IPS DF 4.7 (cell line): ENCODE measurements around the gene EYS.
A peak's percentile ranks its signal among the peaks of the same experiment; 100 is the strongest.

ENCODE experiments used
- DNase-seq: peaks from one replicate; pipeline ENCODE4 v3.0.0-alpha.2; 2013; ENCODE audit warnings: low spot score; ENCODE audit errors: extremely low read depth

EYS gene

GRCh38 chr6:64330694-64331307, 1376.2 kb downstream of the EYS start:
- peak; percentile 44 for DNase-seq

- no peak for DNase-seq
Measured at GRCh38 chr6:64326939-64327338, 1380.1 kb downstream of the EYS start.

DNA sequence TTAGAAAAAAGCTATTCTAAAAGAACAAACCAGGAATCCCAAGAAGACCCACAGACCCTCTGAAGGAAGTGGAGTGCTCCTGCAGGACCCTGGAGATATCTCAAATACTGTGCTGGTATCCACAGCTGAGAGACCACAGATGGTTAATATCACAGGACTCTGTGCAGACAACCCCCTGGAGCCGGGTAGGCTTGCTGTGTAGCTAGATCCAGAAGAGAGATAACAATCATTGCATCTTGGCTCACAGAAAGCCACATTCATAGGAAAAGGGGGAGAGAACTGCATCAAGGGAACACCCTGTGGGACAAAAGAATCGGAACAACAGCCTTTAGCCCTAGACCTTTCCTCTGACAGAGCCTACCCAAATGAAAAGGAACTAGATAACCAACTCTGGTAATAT, 1381.9 kb downstream of the EYS start:
- DNase-seq, result no peak

DNA sequence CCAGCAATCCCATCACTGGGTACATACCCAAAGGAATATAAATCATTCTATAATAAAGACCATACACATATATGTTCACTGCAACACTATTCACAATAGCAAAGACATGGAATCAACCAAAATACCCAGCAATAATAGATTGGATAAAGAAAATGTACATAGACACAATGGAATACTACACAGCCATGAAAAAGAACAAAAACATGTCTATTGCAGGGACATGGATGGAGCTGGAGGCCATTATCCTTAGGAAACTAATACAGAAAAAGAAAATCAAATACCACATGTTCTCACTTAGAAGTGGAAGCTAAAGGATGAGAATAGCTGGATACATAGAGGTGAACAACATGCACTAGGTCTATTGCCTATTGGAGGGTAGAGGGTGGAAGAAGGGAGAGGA, 1396.8 kb downstream of the EYS start:
- no peak for DNase-seq

DNA sequence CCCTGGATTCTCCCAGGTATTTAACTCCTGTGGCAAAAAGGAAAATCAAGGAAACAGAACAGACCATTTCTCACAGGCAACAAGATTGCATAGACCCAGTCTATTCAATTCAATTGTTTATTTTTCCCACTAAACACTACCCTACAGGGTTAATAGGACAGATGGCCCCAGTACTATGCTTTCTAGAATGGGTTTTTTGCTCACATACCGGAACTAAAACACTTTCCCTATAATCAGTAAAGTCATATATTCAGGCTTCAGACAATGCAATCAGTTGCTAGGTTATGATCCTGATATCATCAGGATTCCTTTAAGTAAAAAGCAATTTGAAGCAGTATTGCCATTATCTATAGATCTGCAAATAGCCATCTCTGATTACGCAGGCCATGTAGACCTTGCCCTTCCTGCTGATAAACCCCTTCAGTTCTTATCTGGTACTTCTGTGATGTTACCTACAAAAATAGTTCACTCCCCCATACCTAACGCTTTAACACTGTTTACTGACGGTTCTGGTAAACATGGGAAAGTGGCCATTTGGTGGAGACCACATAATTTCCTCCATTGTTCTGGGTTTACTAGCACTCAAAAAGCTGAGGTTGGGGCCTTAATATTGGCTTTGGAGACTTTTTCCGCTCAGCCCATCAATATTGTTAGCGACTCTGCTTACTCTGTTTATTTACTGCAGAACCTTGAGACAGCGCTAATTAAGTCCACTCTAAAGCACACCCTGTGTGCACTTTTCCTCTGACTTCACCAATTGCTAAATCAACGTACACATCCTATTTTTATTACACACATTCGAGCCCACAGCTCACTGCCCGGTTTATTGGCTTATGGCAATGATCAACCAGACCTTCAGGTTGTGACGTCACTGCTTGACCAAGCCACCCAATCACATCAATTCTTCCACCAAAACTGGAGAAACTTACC, 1405.5 kb downstream of the EYS start:
- DNase-seq, result no peak

DNA sequence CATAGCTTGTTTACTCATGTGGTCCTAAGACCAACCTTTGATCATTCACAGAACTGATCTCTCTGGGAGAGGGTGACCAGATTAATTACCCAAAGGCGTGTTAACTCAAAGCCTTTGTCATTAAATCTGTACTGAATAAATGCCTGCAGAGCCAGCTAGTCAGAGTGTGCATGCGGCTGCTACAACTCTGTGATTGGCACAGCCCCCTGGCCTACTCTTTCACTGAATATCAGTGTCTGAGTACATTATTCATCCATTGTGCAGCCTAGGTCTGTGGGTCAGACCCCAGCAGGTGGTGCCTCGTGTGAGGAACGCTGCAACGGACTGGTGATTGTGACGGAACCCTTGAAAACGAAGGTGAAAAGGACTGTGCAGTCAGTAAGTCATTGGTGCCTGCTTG, 1407.8 kb downstream of the EYS start:
- DNase-seq, result no peak

DNA sequence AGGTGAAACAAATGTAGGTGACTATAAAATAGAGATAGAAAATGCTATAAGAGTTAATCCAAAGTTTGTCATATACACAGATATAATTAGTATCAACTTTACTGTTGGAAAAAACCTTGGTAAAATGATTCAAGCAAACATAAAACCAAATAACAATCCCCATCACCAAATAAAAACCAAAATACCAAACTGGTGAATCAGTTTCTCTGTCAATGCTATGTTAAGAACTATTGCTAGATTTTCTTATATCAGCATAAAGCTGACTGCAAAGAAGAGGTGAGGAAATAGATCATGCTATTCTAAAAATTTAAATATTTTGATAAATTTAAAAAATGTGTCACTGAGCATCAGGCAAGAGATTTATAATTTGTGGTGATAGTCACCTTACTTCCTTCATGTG, 1413.0 kb downstream of the EYS start:
- no peak for DNase-seq

GRCh38 chr6:64293298-64293697, 1413.7 kb downstream of the EYS start:
- DNase-seq, result no peak

- no peak for DNase-seq
Measured at GRCh38 chr6:64290867-64291266, 1416.2 kb downstream of the EYS start.

DNA sequence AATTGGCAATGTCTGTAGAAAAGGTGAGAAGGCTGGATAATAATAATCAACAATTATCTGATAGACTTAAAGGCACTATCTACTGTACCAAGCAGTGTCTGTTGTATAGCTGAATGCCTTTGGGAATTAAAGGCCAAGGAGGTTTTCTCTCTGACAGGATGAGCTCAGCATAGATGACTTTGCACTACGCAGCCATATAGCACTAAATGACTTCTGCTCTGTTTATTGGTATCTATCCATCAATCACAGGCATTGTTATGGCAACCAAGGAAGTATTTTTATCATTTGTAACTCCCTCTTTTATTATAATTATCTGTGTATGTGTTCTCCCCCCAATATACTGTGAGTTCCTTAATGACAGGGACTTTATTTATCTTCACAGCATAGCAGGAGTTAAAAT, 1417.1 kb downstream of the EYS start:
- no peak for DNase-seq

- no peak for DNase-seq
Measured at GRCh38 chr6:64288351-64288750, 1418.7 kb downstream of the EYS start.

GRCh38 chr6:64281167-64281566, 1425.9 kb downstream of the EYS start:
- DNase-seq, result no peak

DNA sequence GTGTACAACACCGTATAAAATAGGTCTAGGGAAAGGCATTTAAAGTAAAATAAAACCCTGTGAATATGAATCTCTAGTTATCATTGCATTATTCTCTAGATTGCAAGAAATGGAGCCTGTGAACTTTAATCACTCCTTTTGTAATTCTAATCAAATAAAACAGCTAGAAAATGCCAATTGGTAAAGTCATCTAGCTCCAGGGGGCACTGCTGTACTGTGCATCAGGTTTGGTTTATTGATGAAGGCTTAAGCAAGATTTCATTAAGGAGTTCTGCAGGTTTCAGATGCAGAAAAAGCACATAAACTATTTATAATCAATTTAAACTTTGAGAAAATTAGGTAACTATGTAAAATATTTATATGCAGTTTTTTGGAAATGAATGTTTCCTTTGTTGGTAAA, 1426.5 kb downstream of the EYS start:
- no peak for DNase-seq

GRCh38 chr6:64270083-64270482, 1436.9 kb downstream of the EYS start:
- no peak for DNase-seq

DNA sequence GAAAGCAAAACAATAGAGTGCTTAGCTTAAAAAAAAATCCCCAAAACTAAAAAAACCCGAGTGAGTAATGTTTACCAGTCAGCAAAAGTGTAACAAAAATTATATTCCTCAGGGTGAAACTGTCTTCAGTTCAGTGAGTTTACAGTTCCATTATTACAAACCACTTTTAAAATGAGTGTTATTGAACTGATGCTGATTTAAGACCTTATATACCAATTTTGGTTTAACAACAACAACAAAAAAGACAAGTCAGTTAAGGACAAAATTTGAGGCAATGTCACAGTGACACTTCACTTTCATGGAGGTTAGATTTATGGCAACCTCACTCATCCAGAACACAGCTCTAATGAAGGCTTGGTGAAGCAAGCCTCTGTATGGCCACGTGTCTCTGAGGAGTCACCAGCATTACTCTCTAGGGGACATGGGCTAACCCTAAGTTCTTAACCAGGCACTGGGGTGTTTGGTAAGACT, 1440.6 kb downstream of the EYS start:
- no peak for DNase-seq

DNA sequence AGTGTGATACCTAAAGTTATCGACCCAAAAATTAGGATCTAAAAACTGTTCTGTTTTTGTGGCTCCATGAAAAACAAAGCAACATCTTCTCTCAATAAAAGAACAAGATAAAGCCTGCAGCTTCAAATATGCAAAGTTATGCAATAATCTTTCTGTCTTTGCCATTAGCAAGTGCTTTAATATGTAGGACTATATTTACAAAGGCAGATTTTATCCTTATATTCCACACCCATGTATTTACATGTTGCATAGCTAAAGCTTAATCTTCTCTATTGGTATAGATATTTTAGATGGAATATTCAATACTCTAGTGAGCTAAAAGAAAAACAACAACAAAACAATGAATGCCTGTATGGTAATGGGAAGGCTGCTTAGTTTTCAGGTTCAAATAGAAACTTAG, 1443.2 kb downstream of the EYS start:
- DNase-seq, result no peak

- no peak for DNase-seq
Measured at GRCh38 chr6:64259372-64259771, 1447.7 kb downstream of the EYS start.

GRCh38 chr6:64258752-64259151, 1448.3 kb downstream of the EYS start:
- DNase-seq, result no peak

DNA sequence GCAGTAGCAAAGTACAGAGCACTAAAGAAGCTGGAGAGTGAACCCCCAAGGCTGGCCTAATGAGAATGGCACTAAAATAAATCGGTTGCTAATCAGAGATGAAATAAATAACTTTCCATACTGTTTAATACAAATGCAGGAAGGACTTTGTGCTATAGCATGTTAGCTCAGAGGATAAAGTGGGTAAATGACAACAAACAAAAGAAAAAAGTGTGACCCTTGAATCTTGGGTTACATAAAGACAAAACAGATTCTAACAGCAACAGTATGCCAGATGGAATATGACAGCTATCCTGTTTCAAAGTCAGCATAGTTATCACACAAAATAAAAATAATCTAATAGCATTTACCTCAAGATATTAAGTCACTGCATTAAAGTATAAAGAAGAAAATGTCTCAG, 1448.7 kb downstream of the EYS start:
- DNase-seq, result no peak

- no peak for DNase-seq
Measured at GRCh38 chr6:64257586-64257985, 1449.4 kb downstream of the EYS start.

GRCh38 chr6:64256483-64256882, 1450.5 kb downstream of the EYS start:
- DNase-seq, result no peak

DNA sequence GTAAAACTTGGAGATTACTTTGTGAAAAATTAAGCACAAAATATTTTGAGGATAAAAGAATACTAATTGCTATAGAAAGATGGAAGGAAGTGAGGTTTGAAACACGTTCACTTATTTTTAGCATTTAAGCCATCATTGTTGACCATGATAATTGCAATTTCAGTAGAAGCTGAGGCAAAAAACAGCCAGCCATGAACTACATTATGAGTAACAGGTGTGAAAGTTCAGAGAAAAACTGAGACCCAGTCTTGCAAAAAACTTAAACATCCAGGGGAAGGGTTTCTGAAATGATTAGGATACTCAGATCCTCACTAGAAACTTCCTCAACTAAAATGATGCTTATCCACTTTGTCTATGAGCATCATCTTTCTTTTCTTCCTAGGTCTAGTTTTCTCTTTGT, 1452.0 kb downstream of the EYS start:
- DNase-seq, result no peak

DNA sequence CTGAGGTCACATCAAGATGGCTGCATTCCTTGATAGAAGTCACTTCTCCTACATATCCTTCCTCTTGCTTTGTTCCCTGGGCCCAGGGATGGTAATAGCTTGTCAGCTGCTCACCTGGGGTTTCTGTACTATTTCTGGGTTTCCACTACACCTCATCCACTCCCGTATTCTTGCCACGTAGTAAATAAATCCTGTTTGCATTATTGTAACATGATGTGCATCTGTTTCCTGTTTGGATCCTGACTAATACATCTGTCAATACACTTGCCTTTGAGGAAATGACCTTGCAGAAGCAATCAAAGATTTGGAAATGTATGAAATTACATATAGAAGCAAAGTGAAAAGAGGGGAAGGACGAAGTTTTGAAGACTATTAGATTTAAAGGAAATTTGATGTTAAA, 1452.5 kb downstream of the EYS start:
- no peak for DNase-seq
